HEK293 (cell line): ENCODE data around the gene TMEM17.

ENCODE experiments used
- CTCF ChIA-PET: fragments of 350-600 bp; formaldehyde crosslinking; extraction: SDS; loops from one replicate; lab custom pipeline; 2021; ENCODE audit warnings: antibody characterized with exemption; lab: Yijun Ruan, JAX
- POLR2A ChIA-PET: fragments of 300-600 bp; formaldehyde crosslinking; extraction: SDS; loops from one replicate; lab custom pipeline; 2020; ENCODE audit warnings: antibody characterized with exemption, inconsistent platforms; lab: Yijun Ruan, JAX
- H3K27ac ChIP-seq: fragments of 200-500 bp; sonication (Bioruptor generic); 2 replicates; pipeline ENCODE4 v1.5.1; 2014; ENCODE audit warnings: low read depth, low read length, control low read depth, inconsistent platforms; ENCODE audit errors: extremely low read depth
- H3K36me3 ChIP-seq, 2 experiments: fragments of 200-500 bp in 1 of 2; sonication (Bioruptor generic) in 1 of 2; 1 replicate in 1 of 2; 2 replicates in 1 of 2; pipeline ENCODE4 v1.5.1; 2014 to 2017; ENCODE audit warnings: inconsistent platforms in 2 of 2, low read length in 2 of 2; ENCODE audit not compliant: control insufficient read depth in 2 of 2, insufficient read depth in 1 of 2
- H3K4me1 ChIP-seq: fragments of 200-500 bp; sonication (Bioruptor generic); 2 replicates; pipeline ENCODE4 v1.5.1; 2014; ENCODE audit warnings: mild to moderate bottlenecking, low read length, inconsistent platforms; ENCODE audit not compliant: control insufficient read depth, insufficient read depth
- H3K4me3 ChIP-seq: 2 replicates; pipeline ENCODE4 v1.5.1; 2011; ENCODE audit warnings: low read depth, mild to moderate bottlenecking, control low read depth, low read length, moderate library complexity
- H3K9me3 ChIP-seq: fragments of 200-500 bp; sonication (Bioruptor generic); 2 replicates; pipeline ENCODE4 v1.5.1; 2014; ENCODE audit warnings: low read depth, low read length, inconsistent platforms; ENCODE audit not compliant: control insufficient read depth, insufficient read depth
- MZF1 ChIP-seq: fragments of 450-650 bp; formaldehyde crosslinking; IDR thresholded peaks from 2 replicates; pipeline ENCODE4 v1.5.1; 2017; ENCODE audit warnings: missing biosample characterization, missing genetic modification characterization, borderline replicate concordance
- ZBTB17 ChIP-seq: fragments of 450-650 bp; formaldehyde crosslinking; IDR thresholded peaks from 2 replicates; pipeline ENCODE4 v1.5.1; 2016; ENCODE audit warnings: missing biosample characterization, missing genetic modification characterization
- ZBTB48 ChIP-seq: fragments of 450-650 bp; formaldehyde crosslinking; IDR thresholded peaks from 2 replicates; pipeline ENCODE4 v1.5.1; 2016; ENCODE audit warnings: missing biosample characterization, missing genetic modification characterization
- ZNF112 ChIP-seq: fragments of 450-650 bp; formaldehyde crosslinking; IDR thresholded peaks from 2 replicates; pipeline ENCODE4 v1.5.0; 2017; ENCODE audit warnings: missing biosample characterization, missing genetic modification characterization
- ZNF157 ChIP-seq: fragments of 450-650 bp; formaldehyde crosslinking; IDR thresholded peaks from 2 replicates; pipeline ENCODE4 v1.5.1; 2016; ENCODE audit warnings: missing biosample characterization, missing genetic modification characterization
- ZNF24 ChIP-seq: fragments of 450-650 bp; formaldehyde crosslinking; IDR thresholded peaks from 2 replicates; pipeline ENCODE4 v1.5.1; 2016; ENCODE audit warnings: missing biosample characterization, missing genetic modification characterization
- ZNF37A ChIP-seq: fragments of 450-650 bp; IDR thresholded peaks from 2 replicates; pipeline ENCODE4 v1.5.1; 2018; ENCODE audit warnings: missing biosample characterization, missing genetic modification characterization
- ZNF548 ChIP-seq: fragments of 450-650 bp; formaldehyde crosslinking; IDR thresholded peaks from 2 replicates; pipeline ENCODE4 v1.5.1; 2016; ENCODE audit warnings: missing biosample characterization, missing genetic modification characterization
- ZNF560 ChIP-seq: fragments of 450-650 bp; formaldehyde crosslinking; IDR thresholded peaks from 2 replicates; pipeline ENCODE4 v1.5.1; 2017; ENCODE audit warnings: missing biosample characterization, missing genetic modification characterization, borderline replicate concordance
- ZNF561 ChIP-seq: fragments of 450-650 bp; IDR thresholded peaks from 2 replicates; pipeline ENCODE4 v1.5.1; 2018; ENCODE audit warnings: missing biosample characterization, missing genetic modification characterization, borderline replicate concordance
- ZNF791 ChIP-seq: fragments of 450-650 bp; formaldehyde crosslinking; IDR thresholded peaks from 2 replicates; pipeline ENCODE4 v1.5.1; 2016; ENCODE audit warnings: missing biosample characterization, missing genetic modification characterization
- TF ChIP-seq, protein P1 (sequence below): fragments of 450-650 bp; formaldehyde crosslinking; optimal IDR thresholded peaks from 2 replicates; pipeline ENCODE3; 2016; ENCODE audit warnings: missing biosample characterization, mild to moderate bottlenecking, missing genetic modification characterization
- TF ChIP-seq, protein P2 (sequence below): fragments of 450-650 bp; formaldehyde crosslinking; conservative IDR thresholded peaks from 2 replicates; pipeline ENCODE4 v1.5.1; 2016; ENCODE audit warnings: low read depth, missing biosample characterization, missing genetic modification characterization
- TF ChIP-seq, protein P3 (sequence below): fragments of 450-650 bp; formaldehyde crosslinking; IDR thresholded peaks from 2 replicates; pipeline ENCODE4 v1.5.1; 2017; ENCODE audit warnings: missing biosample characterization, mild to moderate bottlenecking, missing genetic modification characterization, moderate library complexity

The TMEM17 gene

DNA sequence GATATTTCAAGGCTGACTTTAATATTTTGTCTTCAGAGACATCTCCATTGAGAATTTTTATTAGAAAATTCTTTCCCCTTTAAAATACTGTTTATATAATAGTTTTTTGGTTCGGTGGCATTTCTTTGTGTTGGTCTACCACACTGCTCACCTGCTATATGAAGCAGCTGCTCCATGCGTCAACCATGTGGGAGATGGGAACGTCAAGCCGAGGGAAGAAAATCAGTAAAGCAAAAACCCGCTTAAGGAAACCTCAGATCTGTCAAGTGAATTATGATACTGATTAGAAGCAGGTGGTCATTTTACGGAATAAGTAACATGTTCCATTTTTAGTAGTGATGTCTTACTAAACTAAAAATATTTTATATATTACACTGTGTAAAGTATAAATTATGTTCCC, 5.6 kb upstream of the TMEM17 start (continued):
- TF ChIP-seq, protein P1, sequence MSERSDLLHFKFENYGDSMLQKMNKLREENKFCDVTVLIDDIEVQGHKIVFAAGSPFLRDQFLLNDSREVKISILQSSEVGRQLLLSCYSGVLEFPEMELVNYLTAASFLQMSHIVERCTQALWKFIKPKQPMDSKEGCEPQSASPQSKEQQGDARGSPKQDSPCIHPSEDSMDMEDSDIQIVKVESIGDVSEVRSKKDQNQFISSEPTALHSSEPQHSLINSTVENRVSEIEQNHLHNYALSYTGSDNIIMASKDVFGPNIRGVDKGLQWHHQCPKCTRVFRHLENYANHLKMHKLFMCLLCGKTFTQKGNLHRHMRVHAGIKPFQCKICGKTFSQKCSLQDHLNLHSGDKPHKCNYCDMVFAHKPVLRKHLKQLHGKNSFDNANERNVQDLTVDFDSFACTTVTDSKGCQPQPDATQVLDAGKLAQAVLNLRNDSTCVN (tag by site-specific recombination) = no peak
- no peak for TF ChIP-seq ZNF791
- TF ChIP-seq ZNF561 (tag by site-specific recombination) = no peak
- TF ChIP-seq ZNF548 (tag by site-specific recombination) = no peak

DNA sequence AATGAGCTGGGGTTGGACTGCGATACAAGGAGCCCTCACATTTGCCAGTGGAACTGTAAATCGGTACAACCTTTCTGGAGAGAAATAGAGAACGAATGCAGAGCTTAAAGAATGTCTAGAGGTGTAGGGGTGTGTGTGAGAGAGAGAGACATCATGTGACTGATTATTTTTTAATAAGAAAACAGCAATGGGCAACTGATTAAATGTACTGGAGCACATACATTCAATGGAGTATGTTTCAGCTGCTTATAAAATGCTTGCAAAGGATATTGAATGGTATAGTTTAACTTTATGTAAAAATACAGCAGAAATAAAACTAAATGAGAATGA, 391 bp upstream of the TMEM17 start:
- POLR2A ChIA-PET = interaction anchor here (0.9 to 1.5 kb wide), 4 partner anchors 11 to 199 kb away, joined by 3 to 6 read pairs (median 4); partner anchors contain the start of gene EHBP1
- H3K27ac ChIP-seq = peak overlapping the region; percentile 70

DNA sequence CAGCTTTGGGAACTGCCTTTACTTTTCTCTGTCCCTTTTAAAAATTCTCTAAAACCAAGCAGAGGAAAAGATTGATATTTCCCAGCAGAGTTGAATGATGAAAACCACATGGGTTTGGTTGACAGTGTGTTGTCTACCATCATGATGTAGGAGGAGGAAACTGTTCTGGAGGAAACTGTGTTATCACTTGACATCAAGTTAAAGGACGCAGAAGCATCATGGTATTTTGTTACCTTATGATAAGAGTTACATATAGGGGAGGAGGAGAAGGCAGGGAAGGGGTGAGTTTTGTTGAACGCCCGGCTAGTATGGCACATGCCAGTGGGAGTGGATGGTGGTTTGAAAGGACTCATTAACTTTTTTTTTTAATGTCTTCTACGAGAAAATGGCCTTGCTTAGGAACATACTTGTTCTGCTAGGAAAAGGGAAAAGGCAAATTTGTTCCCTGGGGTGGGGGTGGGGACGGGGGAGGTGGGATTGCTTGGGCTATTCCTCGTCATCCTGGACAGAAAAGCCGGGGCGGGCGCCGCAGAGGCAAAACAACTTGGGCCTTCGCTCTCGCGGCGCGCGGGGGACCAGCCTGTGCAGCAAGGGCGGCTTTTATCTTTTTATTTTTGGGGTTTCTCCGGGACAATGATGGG, 766 bp downstream of the TMEM17 start:
- ChIA-PET CTCF (no interaction called here), POLR2A (interaction anchor here (0.9 to 1.5 kb wide), 4 partner anchors 10 to 200 kb away, joined by 3 to 6 read pairs (median 4); partner anchors contain the start of gene EHBP1)
- TF ChIP-seq ZNF112 (tag by site-specific recombination) (no peak), ZBTB17 (tag by site-specific recombination) (no peak), MZF1 (tag by site-specific recombination) (no peak)
- TF ChIP-seq, protein P2, sequence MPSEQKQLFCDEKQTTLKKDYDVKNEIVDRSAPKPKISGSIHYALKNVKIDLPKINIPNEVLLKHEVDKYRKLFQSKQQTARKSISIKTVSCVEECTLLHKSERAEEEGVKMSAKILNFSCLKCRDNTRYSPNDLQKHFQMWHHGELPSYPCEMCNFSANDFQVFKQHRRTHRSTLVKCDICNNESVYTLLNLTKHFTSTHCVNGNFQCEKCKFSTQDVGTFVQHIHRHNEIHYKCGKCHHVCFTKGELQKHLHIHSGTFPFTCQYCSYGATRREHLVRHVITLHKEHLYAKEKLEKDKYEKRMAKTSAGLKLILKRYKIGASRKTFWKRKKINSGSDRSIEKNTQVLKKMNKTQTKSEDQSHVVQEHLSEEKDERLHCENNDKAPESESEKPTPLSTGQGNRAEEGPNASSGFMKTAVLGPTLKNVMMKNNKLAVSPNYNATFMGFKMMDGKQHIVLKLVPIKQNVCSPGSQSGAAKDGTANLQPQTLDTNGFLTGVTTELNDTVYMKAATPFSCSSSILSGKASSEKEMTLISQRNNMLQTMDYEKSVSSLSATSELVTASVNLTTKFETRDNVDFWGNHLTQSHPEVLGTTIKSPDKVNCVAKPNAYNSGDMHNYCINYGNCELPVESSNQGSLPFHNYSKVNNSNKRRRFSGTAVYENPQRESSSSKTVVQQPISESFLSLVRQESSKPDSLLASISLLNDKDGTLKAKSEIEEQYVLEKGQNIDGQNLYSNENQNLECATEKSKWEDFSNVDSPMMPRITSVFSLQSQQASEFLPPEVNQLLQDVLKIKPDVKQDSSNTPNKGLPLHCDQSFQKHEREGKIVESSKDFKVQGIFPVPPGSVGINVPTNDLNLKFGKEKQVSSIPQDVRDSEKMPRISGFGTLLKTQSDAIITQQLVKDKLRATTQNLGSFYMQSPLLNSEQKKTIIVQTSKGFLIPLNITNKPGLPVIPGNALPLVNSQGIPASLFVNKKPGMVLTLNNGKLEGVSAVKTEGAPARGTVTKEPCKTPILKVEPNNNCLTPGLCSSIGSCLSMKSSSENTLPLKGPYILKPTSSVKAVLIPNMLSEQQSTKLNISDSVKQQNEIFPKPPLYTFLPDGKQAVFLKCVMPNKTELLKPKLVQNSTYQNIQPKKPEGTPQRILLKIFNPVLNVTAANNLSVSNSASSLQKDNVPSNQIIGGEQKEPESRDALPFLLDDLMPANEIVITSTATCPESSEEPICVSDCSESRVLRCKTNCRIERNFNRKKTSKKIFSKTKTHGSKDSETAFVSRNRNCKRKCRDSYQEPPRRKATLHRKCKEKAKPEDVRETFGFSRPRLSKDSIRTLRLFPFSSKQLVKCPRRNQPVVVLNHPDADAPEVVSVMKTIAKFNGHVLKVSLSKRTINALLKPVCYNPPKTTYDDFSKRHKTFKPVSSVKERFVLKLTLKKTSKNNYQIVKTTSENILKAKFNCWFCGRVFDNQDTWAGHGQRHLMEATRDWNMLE (tag by site-specific recombination) = no peak
- no peaks in the 10 kb centered on the region for H3K36me3 ChIP-seq
- H3K4me1 ChIP-seq = no peaks in the 10 kb centered on the region
- no peaks in the 10 kb centered on the region for H3K9me3 ChIP-seq
- peak overlapping the region; percentile 80 for H3K4me3 ChIP-seq
- H3K27ac ChIP-seq = peak overlapping the region; percentile 70; the same call in 1 of the 2 replicates

More for the DNA sequence above, 391 bp upstream of the TMEM17 start:
- Histone ChIP-seq H3K4me3 (peak overlapping the region; percentile 80), H3K4me1 (no peaks in the 10 kb centered on the region), H3K9me3 (no peaks in the 10 kb centered on the region), H3K36me3 (no peaks in the 10 kb centered on the region)
- TF ChIP-seq ZNF560 (tag by site-specific recombination) = no peak
- TF ChIP-seq ZNF37A = no peak
- no peak for TF ChIP-seq ZNF157 (tag by site-specific recombination)
- TF ChIP-seq, protein P3, sequence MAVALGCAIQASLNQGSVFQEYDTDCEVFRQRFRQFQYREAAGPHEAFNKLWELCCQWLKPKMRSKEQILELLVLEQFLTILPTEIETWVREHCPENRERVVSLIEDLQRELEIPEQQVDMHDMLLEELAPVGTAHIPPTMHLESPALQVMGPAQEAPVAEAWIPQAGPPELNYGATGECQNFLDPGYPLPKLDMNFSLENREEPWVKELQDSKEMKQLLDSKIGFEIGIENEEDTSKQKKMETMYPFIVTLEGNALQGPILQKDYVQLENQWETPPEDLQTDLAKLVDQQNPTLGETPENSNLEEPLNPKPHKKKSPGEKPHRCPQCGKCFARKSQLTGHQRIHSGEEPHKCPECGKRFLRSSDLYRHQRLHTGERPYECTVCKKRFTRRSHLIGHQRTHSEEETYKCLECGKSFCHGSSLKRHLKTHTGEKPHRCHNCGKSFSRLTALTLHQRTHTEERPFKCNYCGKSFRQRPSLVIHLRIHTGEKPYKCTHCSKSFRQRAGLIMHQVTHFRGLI (tag by site-specific recombination) = 0 out of 2 replicates have a peak, but pooled peaks have one; percentile 12
- TF ChIP-seq ZBTB48 (tag by site-specific recombination) = 0 out of 2 replicates have a peak, but pooled peaks have one; percentile 3
- no peak for TF ChIP-seq ZNF24 (tag by site-specific recombination)
- no peak for TF ChIP-seq ZNF791
- CTCF ChIA-PET = interaction anchor here (0.7 to 2.1 kb wide), 4 partner anchors 20 to 388 kb away, joined by 3 to 7 read pairs (median 4); no protein-coding TSS in a partner anchor
